ENCODE data around the gene DOCK2. TPM values are rescaled to one million over a fixed set of nuclear protein-coding genes. Genes with fewer than 3 reads are reported as not detected.

The DOCK2 gene
- total RNA-seq, 1 experiment from 2014 or later, result 4.6 TPM

GRCh38 chr5:169860585-169860984 lies 223.5 kb downstream of the DOCK2 start:
- Mint-ChIP-seq H3K27ac (no peak overlapping the region), H3K27me3 (ENCODE audit: low read depth) (no peaks in the 10 kb centered on the region), H3K9me3 (no peaks in the 10 kb centered on the region), H3K4me1 (peaks cover 5% of the 10 kb centered on the region; the same call in 1 of the 2 replicates), H3K36me3 (no peaks in the 10 kb centered on the region), H3K4me3 (no peak overlapping the region)
- ATAC-seq (no peak), DNase-seq (ENCODE audit: low spot score) (no peak)
- ChIA-PET CTCF (no interaction called here), POLR2A (no interaction called here)
- TF ChIP-seq ERG (CRISPR knock-in tag; IDR thresholded peaks at IDR 0.05) (no peak), MYBL2 (CRISPR knock-in tag; IDR thresholded peaks at IDR 0.05) (no peak), ZNF263 (CRISPR knock-in tag; IDR thresholded peaks at IDR 0.05; ENCODE audit: low read depth) (no peak), MXD4 (CRISPR knock-in tag; IDR thresholded peaks at IDR 0.05; ENCODE audit: borderline replicate concordance) (no peak), RORB (CRISPR knock-in tag; IDR thresholded peaks at IDR 0.05) (no peak), FOXJ3 (CRISPR knock-in tag; IDR thresholded peaks at IDR 0.05; ENCODE audit: borderline replicate concordance) (no peak)

DNA sequence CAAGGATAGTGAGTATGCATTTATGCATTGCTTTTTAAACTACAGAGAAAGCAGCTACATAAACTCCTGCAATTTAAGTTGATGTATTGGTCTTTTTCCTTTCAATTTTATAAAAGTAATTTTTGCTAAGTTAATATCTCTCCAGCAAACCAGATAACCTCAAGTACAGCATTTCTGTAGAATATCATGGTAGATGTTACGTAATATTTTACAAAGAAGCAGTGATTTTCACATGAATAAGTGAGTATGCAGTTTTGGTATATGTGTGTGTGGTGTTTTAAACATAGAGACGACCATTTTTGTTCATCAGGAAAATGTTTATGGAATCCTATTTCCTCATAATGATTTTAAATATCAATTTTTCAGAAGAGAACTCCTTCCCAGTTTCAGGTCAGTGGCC lies 224.4 kb downstream of the DOCK2 start:
- ATAC-seq (no peak), DNase-seq (ENCODE audit: low spot score) (no peak)
- Mint-ChIP-seq H3K36me3 (no peaks in the 10 kb centered on the region), H3K27me3 (ENCODE audit: low read depth) (no peaks in the 10 kb centered on the region), H3K9me3 (no peaks in the 10 kb centered on the region), H3K4me3 (no peak overlapping the region), H3K4me1 (peaks cover 5% of the 10 kb centered on the region; the same call in 1 of the 2 replicates), H3K27ac (no peak overlapping the region)
- ChIA-PET POLR2A (no interaction called here), CTCF (no interaction called here)
- TF ChIP-seq FOXP4 (CRISPR knock-in tag; IDR thresholded peaks at IDR 0.05), result no peak
- TF ChIP-seq GABPB1 (CRISPR knock-in tag; IDR thresholded peaks at IDR 0.05), result no peak
- TF ChIP-seq ERG (CRISPR knock-in tag; IDR thresholded peaks at IDR 0.05), result no peak
- no peak for TF ChIP-seq ZNF317 (CRISPR knock-in tag; IDR thresholded peaks at IDR 0.05; ENCODE audit: borderline replicate concordance, low read depth)

DNA sequence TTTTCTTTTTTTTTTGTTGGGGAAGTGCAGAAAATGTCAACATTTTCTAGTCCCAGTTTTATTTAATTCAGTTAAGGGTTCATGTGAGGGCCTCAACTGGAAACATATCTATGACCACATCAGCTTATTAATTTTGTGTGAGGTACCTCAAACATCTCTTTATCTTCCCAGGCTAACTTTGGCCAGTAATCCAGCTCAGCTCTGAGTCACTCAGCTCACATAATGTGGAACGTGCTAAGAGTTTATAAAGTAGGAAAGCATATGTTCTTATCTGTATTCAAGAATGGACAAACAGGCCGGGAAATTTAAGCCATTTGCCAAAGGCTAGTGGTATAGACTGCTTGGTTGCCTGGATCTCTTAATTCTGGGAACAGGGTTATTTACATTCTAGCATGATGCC lies 224.9 kb downstream of the DOCK2 start:
- H3K9me3 Mint-ChIP-seq, result no peaks in the 10 kb centered on the region
- no peak for ATAC-seq
- no peak overlapping the region for H3K4me3 Mint-ChIP-seq
- no peaks in the 10 kb centered on the region for H3K27me3 Mint-ChIP-seq (ENCODE audit: low read depth)
- no peaks in the 10 kb centered on the region for H3K36me3 Mint-ChIP-seq
- H3K27ac Mint-ChIP-seq, result no peak overlapping the region
- TF ChIP-seq NR3C1 (CRISPR knock-in tag; conservative IDR thresholded peaks at IDR 0.05; ENCODE audit: low read depth) (no peak), USF2 (CRISPR knock-in tag; IDR thresholded peaks at IDR 0.05) (no peak), ZMAT4 (CRISPR knock-in tag; IDR thresholded peaks at IDR 0.05) (no peak), ZNF416 (CRISPR knock-in tag; IDR thresholded peaks at IDR 0.05) (no peak), E2F1 (CRISPR knock-in tag; IDR thresholded peaks at IDR 0.05) (no peak), JUN (CRISPR knock-in tag; IDR thresholded peaks at IDR 0.05) (no peak), ZSCAN18 (CRISPR knock-in tag; IDR thresholded peaks at IDR 0.05) (no peak), CREB1 (CRISPR knock-in tag; IDR thresholded peaks at IDR 0.05) (no peak), GABPB1 (CRISPR knock-in tag; IDR thresholded peaks at IDR 0.05) (no peak)
- TF ChIP-seq, protein P1, sequence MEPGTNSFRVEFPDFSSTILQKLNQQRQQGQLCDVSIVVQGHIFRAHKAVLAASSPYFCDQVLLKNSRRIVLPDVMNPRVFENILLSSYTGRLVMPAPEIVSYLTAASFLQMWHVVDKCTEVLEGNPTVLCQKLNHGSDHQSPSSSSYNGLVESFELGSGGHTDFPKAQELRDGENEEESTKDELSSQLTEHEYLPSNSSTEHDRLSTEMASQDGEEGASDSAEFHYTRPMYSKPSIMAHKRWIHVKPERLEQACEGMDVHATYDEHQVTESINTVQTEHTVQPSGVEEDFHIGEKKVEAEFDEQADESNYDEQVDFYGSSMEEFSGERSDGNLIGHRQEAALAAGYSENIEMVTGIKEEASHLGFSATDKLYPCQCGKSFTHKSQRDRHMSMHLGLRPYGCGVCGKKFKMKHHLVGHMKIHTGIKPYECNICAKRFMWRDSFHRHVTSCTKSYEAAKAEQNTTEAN (CRISPR knock-in tag; IDR thresholded peaks at IDR 0.05), result no peak
- TF ChIP-seq, protein P2, sequence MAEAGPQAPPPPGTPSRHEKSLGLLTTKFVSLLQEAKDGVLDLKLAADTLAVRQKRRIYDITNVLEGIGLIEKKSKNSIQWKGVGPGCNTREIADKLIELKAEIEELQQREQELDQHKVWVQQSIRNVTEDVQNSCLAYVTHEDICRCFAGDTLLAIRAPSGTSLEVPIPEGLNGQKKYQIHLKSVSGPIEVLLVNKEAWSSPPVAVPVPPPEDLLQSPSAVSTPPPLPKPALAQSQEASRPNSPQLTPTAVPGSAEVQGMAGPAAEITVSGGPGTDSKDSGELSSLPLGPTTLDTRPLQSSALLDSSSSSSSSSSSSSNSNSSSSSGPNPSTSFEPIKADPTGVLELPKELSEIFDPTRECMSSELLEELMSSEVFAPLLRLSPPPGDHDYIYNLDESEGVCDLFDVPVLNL (CRISPR knock-in tag; IDR thresholded peaks at IDR 0.05; ENCODE audit: borderline replicate concordance, low read depth), result no peak
- peaks cover 5% of the 10 kb centered on the region; the same call in 1 of the 2 replicates for H3K4me1 Mint-ChIP-seq
- ChIA-PET CTCF (no interaction called here), POLR2A (no interaction called here)
- DNase-seq (ENCODE audit: low spot score), result no peak

All from WTC11 (cell line).